Common myeloid progenitor, CD34-positive (primary cell): ENCODE data around the gene SERPINB3.

Source experiments
- CTCF ChIA-PET: fragments of 350-600 bp; sonication (Branson Sonifier 250); formaldehyde crosslinking; loops from one replicate; lab custom pipeline; 2021; ENCODE audit warnings: antibody characterized with exemption; lab: Charles Lee
- POLR2A ChIA-PET: fragments of 350-600 bp; sonication (Branson Sonifier 250); formaldehyde crosslinking; loops from one replicate; lab custom pipeline; 2021; ENCODE audit warnings: antibody characterized with exemption; lab: Charles Lee
- DNase-seq, 3 donors: peaks; one replicate each; pipeline versions ENCODE4 v3.0.0 to v3.0.0-alpha.2; 2013
- H3K27ac ChIP-seq, 2 experiments: 1 replicate in 1 of 2; 2 replicates in 1 of 2; pipeline ENCODE4 v1.7.0; 2013; ENCODE audit warnings: inconsistent platforms in 2 of 2, low read length in 2 of 2, mild to moderate bottlenecking in 2 of 2, low read depth in 1 of 2, moderate library complexity in 1 of 2; ENCODE audit not compliant: severe bottlenecking in 2 of 2, insufficient read depth in 1 of 2, poor library complexity in 1 of 2
- H3K27me3 ChIP-seq, 5 experiments: replicated peaks in 2 of 5; 1 replicate in 3 of 5; 2 replicates in 2 of 5; pipeline versions ENCODE4 v1.6.1 to v1.7.0; 2013; ENCODE audit warnings: low read length in 4 of 5, mild to moderate bottlenecking in 2 of 5, moderate library complexity in 2 of 5, inconsistent platforms in 1 of 5; ENCODE audit not compliant: insufficient read depth in 5 of 5, control insufficient read depth in 4 of 5
- H3K36me3 ChIP-seq, 4 experiments: 1 replicate in 2 of 4; 2 replicates in 2 of 4; pipeline versions ENCODE4 v1.6.1 to v1.7.0; 2013; ENCODE audit warnings: low read length in 3 of 4, control low read depth in 1 of 4, mild to moderate bottlenecking in 1 of 4; ENCODE audit not compliant: control insufficient read depth in 4 of 4, insufficient read depth in 4 of 4
- H3K4me1 ChIP-seq, 4 experiments: 1 replicate in 3 of 4; 2 replicates in 1 of 4; pipeline versions ENCODE4 v1.6.1 to v1.7.1; 2013; ENCODE audit warnings: low read length in 3 of 4, mild to moderate bottlenecking in 3 of 4, control low read depth in 1 of 4, inconsistent platforms in 1 of 4, moderate library complexity in 1 of 4; ENCODE audit not compliant: control insufficient read depth in 4 of 4, insufficient read depth in 4 of 4; ENCODE audit errors: control extremely low read depth in 1 of 4
- H3K4me3 ChIP-seq, 7 experiments: 1 replicate in 4 of 7; 2 replicates in 3 of 7; pipeline versions ENCODE4 v1.5.1 to v1.7.0; 2013; ENCODE audit warnings: mild to moderate bottlenecking in 7 of 7, low read length in 6 of 7, moderate library complexity in 6 of 7, inconsistent platforms in 2 of 7, low read depth in 2 of 7, control low read depth in 1 of 7; ENCODE audit not compliant: insufficient read depth in 4 of 7, control insufficient read depth in 1 of 7; ENCODE audit errors: extremely low read depth in 1 of 7
- H3K9me3 ChIP-seq, 5 experiments: 1 replicate in 4 of 5; 2 replicates in 1 of 5; pipeline versions ENCODE4 v1.6.1 to v1.7.1; 2013; ENCODE audit warnings: low read length in 4 of 5, mild to moderate bottlenecking in 2 of 5, inconsistent platforms in 1 of 5, low read depth in 1 of 5, moderate library complexity in 1 of 5; ENCODE audit not compliant: control insufficient read depth in 4 of 5, insufficient read depth in 2 of 5; ENCODE audit errors: control extremely low read depth in 1 of 5
- WGBS: methylation state at CpG from one replicate; pipeline ENCODE4 v1.1.5; 2013; ENCODE audit not compliant: insufficient coverage; 5-methylcytosine and 5-hydroxymethylcytosine counted together

The SERPINB3 gene

GRCh38 chr18:63606526-63606925, 55.2 kb downstream of the SERPINB3 start:
- no peak for DNase-seq
- Histone ChIP-seq H3K4me1 (no peaks in the 10 kb centered on the region), H3K27me3 (peaks cover 0 to 1% (median 0%) of the 10 kb centered on the region in 5 experiments), H3K36me3 (no peaks in the 10 kb centered on the region), H3K27ac (no peak overlapping the region), H3K9me3 (no peaks in the 10 kb centered on the region), H3K4me3 (no peak overlapping the region)
- CTCF ChIA-PET = interaction anchor here (1.2 kb wide), 1 partner anchor 10 kb away, joined by 3 read pairs; no protein-coding TSS in a partner anchor
- WGBS = no CpG with 5 or more reads among the region's 3 CpGs
- POLR2A ChIA-PET = no interaction called here
